SKM-1 (cell line): Measurements from ENCODE around the gene IPO4.

Source experiments
- DNase-seq: peaks from one replicate; lab custom pipeline; 2025; ENCODE audit not compliant: unreplicated experiment; lab: John Stamatoyannopoulos, UW

The IPO4 gene

DNA sequence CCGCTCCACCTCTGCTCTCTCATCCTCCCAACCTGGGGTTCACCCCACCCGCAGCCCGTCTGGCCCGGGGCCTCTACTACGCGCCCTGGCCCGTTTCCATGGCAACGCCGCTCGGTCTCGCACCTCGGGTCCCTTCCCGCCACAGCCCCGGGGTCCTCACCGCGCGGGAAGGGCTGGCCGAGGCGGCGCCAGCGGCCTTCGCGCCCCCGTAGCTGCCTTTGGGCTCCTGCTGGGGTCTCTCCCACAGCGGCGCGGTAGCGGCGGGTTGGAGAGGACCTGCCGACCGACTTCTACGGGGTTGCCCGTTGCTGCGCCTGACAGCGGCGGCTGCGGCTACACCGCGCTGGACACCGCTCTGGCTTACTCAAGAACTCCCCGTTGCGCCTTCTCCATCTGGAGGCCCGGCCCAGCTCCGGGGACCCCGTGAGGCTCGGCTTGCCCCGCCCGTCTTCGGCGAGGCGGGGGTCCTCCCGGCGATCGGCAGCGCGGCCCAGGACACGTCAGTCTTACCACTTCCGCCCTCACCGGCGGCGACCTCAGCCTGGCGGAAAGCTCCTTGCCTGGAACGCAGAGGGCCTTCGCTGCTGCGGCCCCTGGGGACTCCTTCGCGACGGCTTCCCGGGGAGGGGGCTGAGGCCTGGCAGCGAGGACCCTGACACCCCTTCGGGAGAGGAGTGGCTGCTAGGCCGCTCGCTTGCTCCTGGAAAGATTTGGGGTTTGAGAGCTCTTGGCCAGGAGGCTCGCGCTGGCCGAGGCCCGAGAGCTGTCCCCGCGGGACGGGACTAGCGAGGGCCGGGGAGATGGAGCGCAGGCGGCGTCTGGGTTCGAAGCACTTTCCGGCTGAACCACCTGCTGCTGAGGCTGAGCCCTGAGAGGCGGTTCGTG, 6.8 kb upstream of the IPO4 start, which contains the start of gene TM9SF1:
TSS of gene TM9SF1 (minus strand) at position 256 of the 885 bp plus-strand sequence. CDS start 422 bp downstream, outside the sequence.
- peak; percentile 1 for DNase-seq

DNA sequence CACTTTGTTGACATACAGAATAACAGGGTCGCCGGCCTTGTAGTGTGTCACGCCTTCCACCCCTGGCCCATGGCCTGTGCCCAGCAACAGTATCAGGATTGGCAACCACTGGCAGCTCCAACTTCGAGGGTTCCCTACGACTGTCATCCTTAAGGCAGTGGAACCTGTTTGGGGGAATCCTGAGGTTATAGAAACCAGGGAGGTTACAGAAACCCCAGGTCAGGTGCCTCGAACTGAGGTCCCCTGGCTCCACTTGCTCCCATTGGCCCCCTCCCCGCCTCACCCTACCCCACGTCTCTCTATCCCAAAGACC, 6.2 kb upstream of the IPO4 start:
- DNase-seq, result no peak

GRCh38 chr14:24194186-24194872, 5.7 kb upstream of the IPO4 start:
- no peak for DNase-seq

DNA sequence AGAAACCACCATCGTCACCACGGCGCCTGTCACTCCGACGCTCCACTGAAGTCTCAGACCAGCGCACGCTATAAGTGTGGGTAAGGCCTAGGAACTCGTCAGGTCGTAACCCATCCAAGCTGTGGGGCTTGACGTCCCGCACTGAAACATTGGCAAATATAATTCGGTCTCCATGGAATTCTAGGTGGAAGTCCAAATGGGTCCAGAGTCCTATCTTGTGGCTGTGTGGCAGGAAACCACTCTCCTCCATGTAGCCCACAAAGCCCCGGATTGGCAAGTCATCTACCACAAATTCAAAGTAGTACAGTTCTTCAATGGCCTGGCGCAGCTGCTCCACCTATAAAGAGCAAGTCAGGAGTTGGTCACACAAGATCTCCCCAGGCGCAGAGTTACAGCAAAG, 4.3 kb upstream of the IPO4 start:
- no peak for DNase-seq

DNA sequence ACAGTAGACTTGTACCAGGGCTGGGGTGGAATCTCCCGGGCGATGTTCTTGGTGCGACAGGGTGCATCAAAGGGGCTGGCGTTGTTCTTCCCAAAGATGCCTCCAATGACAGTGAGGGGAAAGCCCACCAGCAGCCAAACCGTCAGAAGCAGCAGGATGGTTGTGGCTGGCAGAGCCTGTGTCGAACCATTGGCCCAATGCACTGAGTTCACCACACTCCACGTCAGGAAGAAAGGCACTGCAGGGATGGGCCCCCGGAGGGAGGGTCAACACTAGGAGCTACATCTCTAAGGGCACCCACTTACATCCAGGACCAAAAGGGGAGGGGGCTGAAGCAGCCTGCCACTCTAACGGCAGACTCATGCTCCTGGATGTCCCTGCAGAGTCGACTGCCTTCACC, 1.8 kb upstream of the IPO4 start:
- DNase-seq, result no peak

DNA sequence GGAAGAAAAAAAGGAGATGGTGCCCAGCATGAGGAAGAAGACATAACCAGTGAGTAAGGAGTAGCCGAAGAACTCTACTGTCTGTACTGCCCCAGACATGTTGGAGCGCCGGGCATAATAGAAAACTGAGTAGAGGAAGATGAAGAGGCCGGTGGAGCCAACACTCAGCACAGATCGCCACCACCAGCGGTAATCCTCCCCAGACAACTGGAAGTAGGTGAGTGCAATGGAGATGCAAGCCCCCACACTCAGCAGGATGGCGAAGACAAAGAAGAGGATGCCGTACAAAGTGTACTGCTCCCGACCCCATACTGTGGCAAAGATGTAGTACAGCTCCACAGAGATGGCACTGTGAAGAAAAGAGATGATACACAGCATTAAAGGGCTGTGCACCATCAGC, 844 bp upstream of the IPO4 start:
- DNase-seq, result no peak

DNA sequence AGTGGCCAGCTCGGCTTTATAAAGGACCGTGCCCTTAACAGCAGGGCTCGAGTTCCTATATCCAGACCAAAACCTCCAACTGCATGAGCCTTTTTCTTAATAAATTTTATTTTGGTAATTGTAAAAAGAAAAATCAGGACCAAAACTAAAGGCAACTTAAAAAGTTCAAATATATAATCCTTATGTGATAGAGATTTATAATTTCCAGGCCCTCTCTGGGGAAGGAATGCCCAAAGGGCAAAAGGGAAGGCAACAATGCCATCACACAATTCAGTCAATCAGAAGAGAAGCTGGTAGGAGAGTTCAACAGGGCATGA, 401 bp upstream of the IPO4 start:
- DNase-seq, result no peak

DNA sequence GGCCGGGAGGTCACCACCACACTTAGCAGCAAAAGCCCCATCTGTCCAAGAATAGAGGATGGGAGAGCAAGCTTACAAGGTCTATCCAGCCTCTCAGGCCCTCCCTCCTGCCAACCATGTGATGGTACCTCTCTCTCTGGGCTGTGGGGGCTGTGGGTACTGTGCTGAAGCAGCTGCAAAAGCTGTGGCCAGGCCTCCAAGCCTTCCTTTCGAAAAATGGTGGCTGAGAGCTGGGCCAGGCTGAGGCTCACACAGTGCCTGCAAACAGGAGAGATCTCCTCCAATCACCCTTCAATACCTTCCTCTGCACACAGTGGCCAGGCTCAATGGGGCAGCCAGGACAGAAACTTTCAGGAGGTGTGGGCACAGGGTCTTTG, 1.1 kb downstream of the IPO4 start:
- no peak for DNase-seq

- no peak for DNase-seq
Measured at GRCh38 chr14:24186831-24187538, 1.6 kb downstream of the IPO4 start.

- no peak for DNase-seq
Measured at GRCh38 chr14:24185741-24186140, 2.9 kb downstream of the IPO4 start.

GRCh38 chr14:24185026-24185425, 3.6 kb downstream of the IPO4 start:
- DNase-seq, result no peak

DNA sequence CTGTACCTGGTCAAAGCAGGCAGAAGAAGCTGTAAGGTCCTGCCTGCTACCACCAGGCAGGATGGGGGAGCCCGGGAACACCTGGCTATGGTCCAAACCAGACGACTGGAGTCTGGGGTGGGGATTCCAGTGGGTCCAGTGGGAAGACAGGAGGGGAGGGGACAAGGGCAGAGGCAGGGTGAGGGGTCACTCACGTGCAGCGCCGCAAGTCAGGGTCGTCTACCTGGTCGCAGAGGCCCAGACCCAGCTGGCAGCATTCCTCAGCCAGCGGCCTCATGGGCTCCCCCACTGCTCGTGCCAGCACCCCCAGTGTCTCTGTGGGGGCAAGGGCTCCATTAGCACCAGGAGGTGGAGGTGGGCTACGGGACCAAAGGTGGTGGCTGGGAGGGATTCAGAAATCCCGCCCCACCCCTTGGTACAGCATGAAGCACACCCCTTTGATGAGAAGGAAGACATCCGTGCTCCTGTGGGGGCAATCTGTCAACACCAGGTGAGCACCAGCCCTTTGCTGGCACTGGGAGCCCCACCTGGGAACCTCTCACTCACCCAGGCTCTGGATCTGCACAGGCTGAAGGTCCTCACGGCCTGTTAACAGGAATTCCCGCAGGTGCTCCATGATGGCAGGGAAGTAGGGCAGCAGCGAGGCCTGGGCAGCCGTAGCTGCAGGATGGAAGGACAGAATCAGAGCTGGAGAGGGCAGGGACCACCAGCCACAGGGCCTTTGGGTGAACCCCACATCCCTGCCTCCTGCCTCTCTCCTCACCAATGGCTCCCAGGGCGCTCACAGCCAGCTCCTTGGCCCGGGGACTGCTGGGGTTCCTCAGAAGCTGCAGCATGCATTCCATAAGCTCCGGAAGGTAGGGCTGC, 4.3 kb downstream of the IPO4 start:
- no peak for DNase-seq

GRCh38 chr14:24183014-24183481, 5.6 kb downstream of the IPO4 start:
- DNase-seq, result no peak

GRCh38 chr14:24182110-24182882, 6.3 kb downstream of the IPO4 start:
- no peak for DNase-seq

DNA sequence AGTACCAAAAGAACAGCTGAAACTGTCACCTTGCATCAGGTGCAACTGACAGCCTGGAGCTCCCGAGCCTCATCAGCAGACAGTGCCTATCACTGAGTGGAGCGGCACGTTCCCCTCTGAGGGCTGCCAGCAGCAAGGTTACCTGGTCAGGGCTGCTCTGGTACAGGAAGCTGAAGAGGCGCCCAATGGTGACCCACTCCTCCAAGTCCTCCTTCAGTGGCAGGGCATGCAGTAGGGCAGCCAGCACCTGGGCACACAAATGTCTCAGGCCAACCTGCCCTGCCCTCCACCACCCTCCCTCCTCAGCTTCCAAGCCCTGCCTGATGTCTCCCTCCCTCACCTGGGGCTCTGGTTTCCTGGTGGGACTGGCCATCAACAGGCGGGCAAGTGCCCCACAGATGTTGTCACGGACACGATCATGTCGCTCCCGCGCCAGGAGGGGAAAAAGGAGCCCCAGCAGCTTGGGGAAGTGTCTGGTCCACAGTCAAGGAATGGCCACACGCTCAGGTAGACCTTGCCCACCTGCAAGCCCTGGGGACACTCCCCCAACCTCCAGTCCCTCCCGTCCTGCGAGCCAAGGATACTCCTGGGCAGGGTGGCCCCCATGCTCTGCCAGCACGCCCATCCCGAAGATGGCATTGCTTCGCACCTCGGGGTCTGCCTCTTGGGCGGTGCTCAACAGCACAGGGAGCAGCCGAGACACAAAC, 7.1 kb downstream of the IPO4 start:
- no peak for DNase-seq

DNA sequence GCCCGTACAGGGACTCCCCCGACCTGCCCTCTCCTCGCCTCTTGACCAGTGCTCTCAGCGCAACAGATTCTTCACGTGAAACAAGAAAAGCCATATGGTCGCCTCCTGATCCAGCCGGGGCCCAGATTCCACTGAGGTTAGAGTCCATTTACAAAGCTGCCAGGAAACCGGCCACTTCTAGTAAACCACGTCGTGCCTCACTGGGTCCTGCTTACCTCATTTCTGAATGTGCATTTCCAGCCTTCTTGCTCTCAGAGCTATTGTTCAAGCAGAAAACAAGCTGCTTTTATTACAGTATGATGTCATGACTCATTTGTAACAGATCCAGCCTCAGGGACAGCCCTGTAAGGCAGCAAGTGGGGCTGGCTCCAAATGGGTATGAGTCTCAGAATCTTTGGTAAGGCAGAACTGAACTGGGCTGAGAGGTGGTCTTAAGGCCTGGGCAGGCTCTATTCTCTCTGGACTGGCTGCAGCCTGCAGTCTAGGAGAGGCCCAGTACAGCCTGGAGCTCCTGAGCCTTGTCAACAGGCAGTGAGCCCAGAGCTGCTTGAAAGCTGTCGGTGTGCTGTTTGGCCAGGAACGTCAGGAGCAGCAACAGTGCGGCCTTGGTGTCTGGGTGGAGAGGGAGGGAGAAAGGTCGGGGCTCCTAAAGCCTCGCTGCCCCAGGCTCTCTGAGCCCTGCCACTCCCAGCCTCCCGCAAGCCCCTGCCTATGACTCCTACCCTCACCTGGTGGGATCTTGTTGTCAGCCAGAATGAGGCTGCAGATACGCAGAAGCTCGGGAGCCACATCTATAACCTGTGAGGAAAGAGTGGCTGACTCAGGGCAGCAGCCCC, 8.4 kb downstream of the IPO4 start:
- DNase-seq, result no peak

DNA sequence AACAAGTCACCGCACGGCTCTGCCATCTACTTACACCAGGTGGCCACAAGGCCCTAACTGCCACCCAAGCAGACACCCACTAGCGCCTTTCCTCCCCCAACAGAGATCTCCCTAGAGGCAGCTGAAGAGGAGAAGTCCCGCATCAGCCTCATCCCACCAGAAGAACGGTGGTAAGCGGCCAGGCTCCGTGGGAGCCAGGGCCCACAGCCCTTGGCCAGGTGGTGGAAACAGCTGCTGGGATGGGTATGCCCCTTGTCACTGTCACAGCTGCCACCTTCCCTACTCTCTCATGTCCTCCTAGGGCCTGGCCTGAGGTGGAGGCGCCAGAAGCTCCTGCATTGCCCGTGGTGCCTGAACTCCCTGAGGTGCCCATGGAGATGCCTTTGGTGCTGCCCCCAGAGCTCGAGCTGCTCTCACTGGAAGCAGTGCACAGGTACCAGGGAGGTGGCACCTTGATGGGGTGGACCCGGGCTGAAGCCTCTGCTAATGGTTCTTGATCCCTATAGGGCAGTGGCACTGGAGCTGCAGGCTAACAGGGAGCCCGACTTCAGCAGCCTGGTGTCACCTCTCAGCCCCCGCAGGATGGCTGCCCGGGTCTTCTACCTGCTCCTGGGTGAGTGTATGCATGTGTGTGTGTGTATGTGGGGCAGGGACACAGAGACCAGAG, 9.2 kb downstream of the IPO4 start:
- no peak for DNase-seq
